Body of pancreas (tissue), 4 donors: Measurements from ENCODE around the gene MAFB. TPM values are rescaled to one million over a fixed set of nuclear protein-coding genes. Genes with fewer than 3 reads are reported as not detected.

Source experiments
- ATAC-seq: fragments of 150-250 bp; one replicate; pipeline ENCODE4 v1.9.1; 2016
- DNase-seq, 4 donors: peaks; one replicate each; pipeline ENCODE4 v3.0.0-alpha.2; 2019
- H3K27ac ChIP-seq, 4 donors: fragments of 200-600 bp; sonication (generic); 1 replicate in 3 of 4; 2 replicates in 1 of 4; pipeline versions ENCODE4 v1.5.1 to v1.6.1; 2016 to 2019; ENCODE audit warnings: mild to moderate bottlenecking in 1 of 4, mixed read lengths in 1 of 4, moderate library complexity in 1 of 4
- H3K27me3 ChIP-seq, 2 donors: fragments of 200-600 bp; sonication (generic); one replicate each; pipeline ENCODE4 v1.6.0; 2016; ENCODE audit warnings: mild to moderate bottlenecking in 1 of 2
- H3K36me3 ChIP-seq, 2 donors: fragments of 200-600 bp; sonication (generic); replicated peaks in 1 of 2; 2 replicates each; pipeline ENCODE4 v1.5.1; 2016; ENCODE audit warnings: low read depth in 2 of 2; ENCODE audit not compliant: insufficient read depth in 1 of 2
- H3K4me1 ChIP-seq: fragments of 200-600 bp; sonication (generic); one replicate; pipeline ENCODE4 v1.6.0; 2016
- H3K4me3 ChIP-seq, 2 donors: fragments of 200-600 bp; sonication (generic); 1 replicate in 1 of 2; 2 replicates in 1 of 2; pipeline ENCODE4 v1.5.1; 2016 to 2019
- H3K9me3 ChIP-seq, 3 donors: fragments of 200-600 bp; sonication (generic); 1 replicate in 2 of 3; 2 replicates in 1 of 3; pipeline ENCODE4 v1.5.1; 2016
- CTCF ChIP-seq, 7 experiments: fragments of 450-650 bp in 4 of 7; fragments of 200-600 bp in 3 of 7; sonication (generic) in 3 of 7; IDR thresholded peaks; one replicate each; pipeline ENCODE4 v1.5.1; 2016 to 2019; ENCODE audit warnings: antibody characterized with exemption in 7 of 7
- POLR2A ChIP-seq, 3 donors: fragments of 450-650 bp; IDR thresholded peaks; one replicate each; pipeline ENCODE4 v1.6.1; 2016; ENCODE audit warnings: antibody characterized with exemption in 3 of 3, mild to moderate bottlenecking in 2 of 3
- WGBS, 2 donors: methylation state at CpG; one replicate each; pipeline ENCODE4 v1.1.5; 2017; 5-methylcytosine and 5-hydroxymethylcytosine counted together
- intact Hi-C: fragments of 100-400 bp; cut with DNase I; formaldehyde crosslinking; loops from one replicate; pipeline ENCODE4 v1.15.1; 2023
- total RNA-seq, 2 donors: library from RNA; depleted of rRNA; stranded (reverse); fragments of >200 nt; gene quantifications; one replicate each; pipeline ENCODE4 v1.1.0, GENCODE V29; 2016

Gene MAFB
- total RNA-seq, 2 donors from 2014 or later = 21.1 to 22.1 TPM

GRCh38 chr20:40726776-40727175 lies 37.7 kb upstream of the MAFB start:
- Histone ChIP-seq H3K27me3 (no peaks in the 10 kb centered on the region), H3K36me3 (no peaks in the 10 kb centered on the region), H3K27ac (no peak overlapping the region), H3K9me3 (peaks cover 0 to 5% (median 0%) of the 10 kb centered on the region in 3 donors), H3K4me3 (no peak overlapping the region), H3K4me1 (no peaks in the 10 kb centered on the region)
- 48 to 57% methylated on average over 3 of the region's 3 CpGs for WGBS, 2 donors
- intact Hi-C loops = no loop called here
- no peak for TF ChIP-seq CTCF (IDR thresholded peaks at IDR 0.05)
- no peak for TF ChIP-seq POLR2A (IDR thresholded peaks at IDR 0.05)
- DNase-seq (no peak), ATAC-seq (no peak)

GRCh38 chr20:40724566-40724965 lies 35.5 kb upstream of the MAFB start:
- H3K27me3 ChIP-seq = no peaks in the 10 kb centered on the region
- no peak for TF ChIP-seq POLR2A (IDR thresholded peaks at IDR 0.05)
- TF ChIP-seq CTCF (IDR thresholded peaks at IDR 0.05) = no peak
- no peak overlapping the region for H3K27ac ChIP-seq
- H3K4me3 ChIP-seq = no peak overlapping the region
- no peak for ATAC-seq
- peaks cover 0 to 5% (median 0%) of the 10 kb centered on the region in 3 donors for H3K9me3 ChIP-seq
- DNase-seq = no peak
- 57 to 81% methylated on average over 5 to 7 of the region's 7 CpGs for WGBS, 2 donors
- intact Hi-C loops = no loop called here
- H3K36me3 ChIP-seq = no peaks in the 10 kb centered on the region
- H3K4me1 ChIP-seq = no peaks in the 10 kb centered on the region

GRCh38 chr20:40720826-40721225 lies 31.8 kb upstream of the MAFB start:
- Histone ChIP-seq H3K27me3 (no peaks in the 10 kb centered on the region), H3K4me3 (no peak overlapping the region), H3K27ac (no peak overlapping the region), H3K36me3 (no peaks in the 10 kb centered on the region), H3K9me3 (no peaks in the 10 kb centered on the region), H3K4me1 (no peaks in the 10 kb centered on the region)
- ATAC-seq = no peak
- intact Hi-C loops = no loop called here
- WGBS, 2 donors = 33 to 58% methylated on average over 1 of the region's 1 CpG
- no peak for TF ChIP-seq CTCF (IDR thresholded peaks at IDR 0.05)
- no peak for TF ChIP-seq POLR2A (IDR thresholded peaks at IDR 0.05)
- no peak for DNase-seq

- ATAC-seq (no peak), DNase-seq (no peak)
- H3K27ac ChIP-seq = no peak overlapping the region
- TF ChIP-seq CTCF (IDR thresholded peaks at IDR 0.05) (no peak), POLR2A (IDR thresholded peaks at IDR 0.05) (no peak)
- 38 to 47% methylated on average over 8 of the region's 8 CpGs for WGBS, 2 donors
- no peaks in the 10 kb centered on the region for H3K9me3 ChIP-seq
- intact Hi-C loops = no loop called here
- no peak overlapping the region for H3K4me3 ChIP-seq
- H3K36me3 ChIP-seq = no peaks in the 10 kb centered on the region
- no peaks in the 10 kb centered on the region for H3K27me3 ChIP-seq
- H3K4me1 ChIP-seq = no peaks in the 10 kb centered on the region
These were observed 31.1 kb upstream of the MAFB start for GRCh38 chr20:40720099-40720498.

GRCh38 chr20:40718982-40719729 lies 30.1 kb upstream of the MAFB start:
- Histone ChIP-seq H3K9me3 (no peaks in the 10 kb centered on the region), H3K4me3 (no peak overlapping the region), H3K36me3 (no peaks in the 10 kb centered on the region), H3K27ac (no peak overlapping the region), H3K27me3 (no peaks in the 10 kb centered on the region), H3K4me1 (no peaks in the 10 kb centered on the region)
- 61 to 67% methylated on average over 8 of the region's 8 CpGs for WGBS, 2 donors
- TF ChIP-seq CTCF (IDR thresholded peaks at IDR 0.05) = no peak
- TF ChIP-seq POLR2A (IDR thresholded peaks at IDR 0.05) = no peak
- intact Hi-C loops = no loop called here
- DNase-seq (peak in 1 of 4 donors; percentile 19), ATAC-seq (no peak)
